Gastrocnemius medialis (tissue), 4 donors: ENCODE measurements around the gene PRKAG2.

ENCODE experiments used
- POLR2A ChIP-seq, 2 donors: fragments of 450-650 bp; IDR thresholded peaks; one replicate each; pipeline ENCODE4 v1.6.1; 2017; ENCODE audit warnings: antibody characterized with exemption in 2 of 2, mild to moderate bottlenecking in 2 of 2, moderate library complexity in 2 of 2
- TF ChIP-seq, protein P1 (sequence below), 5 experiments: fragments of 450-650 bp in 3 of 5; fragments of 200-600 bp in 2 of 5; sonication (generic) in 2 of 5; IDR thresholded peaks in 4 of 5; conservative IDR thresholded peaks in 1 of 5; 1 replicate in 4 of 5; 2 replicates in 1 of 5; pipeline ENCODE4 v1.5.1; 2016 to 2019; ENCODE audit warnings: antibody characterized with exemption in 5 of 5, mild to moderate bottlenecking in 3 of 5, moderate library complexity in 3 of 5

DNA sequence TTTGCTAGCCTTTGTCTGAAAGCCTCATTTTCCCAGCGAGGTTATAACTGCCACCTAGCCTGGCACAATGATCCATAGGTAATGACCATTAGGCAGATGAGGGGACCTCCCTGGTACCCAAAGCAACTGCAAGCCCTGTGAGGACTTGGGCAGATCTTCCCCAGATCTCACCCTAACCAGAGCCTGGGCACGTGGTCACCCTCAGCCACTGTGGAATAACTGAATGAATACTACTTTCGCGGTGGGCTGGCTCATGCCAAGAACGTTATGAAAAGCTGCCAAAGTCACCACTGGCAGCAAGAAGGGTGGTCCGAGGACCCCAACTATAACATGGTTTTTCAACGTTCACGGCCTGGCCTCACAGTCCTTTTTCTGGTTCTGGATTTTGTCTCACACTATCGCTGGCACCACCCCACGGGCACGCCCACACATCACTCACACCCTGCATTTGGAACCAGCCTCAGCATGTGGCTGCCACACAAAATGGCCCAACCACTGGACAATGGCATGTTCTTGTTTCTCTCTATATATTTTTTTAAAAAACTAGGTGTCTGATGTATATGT is 3.4 kb downstream of the PRKAG2 start:
- TF ChIP-seq, protein P1, sequence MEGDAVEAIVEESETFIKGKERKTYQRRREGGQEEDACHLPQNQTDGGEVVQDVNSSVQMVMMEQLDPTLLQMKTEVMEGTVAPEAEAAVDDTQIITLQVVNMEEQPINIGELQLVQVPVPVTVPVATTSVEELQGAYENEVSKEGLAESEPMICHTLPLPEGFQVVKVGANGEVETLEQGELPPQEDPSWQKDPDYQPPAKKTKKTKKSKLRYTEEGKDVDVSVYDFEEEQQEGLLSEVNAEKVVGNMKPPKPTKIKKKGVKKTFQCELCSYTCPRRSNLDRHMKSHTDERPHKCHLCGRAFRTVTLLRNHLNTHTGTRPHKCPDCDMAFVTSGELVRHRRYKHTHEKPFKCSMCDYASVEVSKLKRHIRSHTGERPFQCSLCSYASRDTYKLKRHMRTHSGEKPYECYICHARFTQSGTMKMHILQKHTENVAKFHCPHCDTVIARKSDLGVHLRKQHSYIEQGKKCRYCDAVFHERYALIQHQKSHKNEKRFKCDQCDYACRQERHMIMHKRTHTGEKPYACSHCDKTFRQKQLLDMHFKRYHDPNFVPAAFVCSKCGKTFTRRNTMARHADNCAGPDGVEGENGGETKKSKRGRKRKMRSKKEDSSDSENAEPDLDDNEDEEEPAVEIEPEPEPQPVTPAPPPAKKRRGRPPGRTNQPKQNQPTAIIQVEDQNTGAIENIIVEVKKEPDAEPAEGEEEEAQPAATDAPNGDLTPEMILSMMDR (IDR thresholded peaks at IDR 0.05 in 4 of 5, conservative IDR thresholded peaks at IDR 0.05 in 1 of 5) = no peak
- TF ChIP-seq POLR2A (IDR thresholded peaks at IDR 0.05) = no peak
